Kidney tubule cell (primary cell): ENCODE measurements around the gene PLK5.
"Not testable (repeated sequence)": the region's sequence is repeated elsewhere in the genome, so short reads cannot be mapped to it uniquely, and the experiment has no call there.

Experiments used
- DNase-seq: peaks from one replicate; pipeline ENCODE4 v3.0.0-alpha.2; 2018; ENCODE audit warnings: low spot score

The PLK5 gene

DNA sequence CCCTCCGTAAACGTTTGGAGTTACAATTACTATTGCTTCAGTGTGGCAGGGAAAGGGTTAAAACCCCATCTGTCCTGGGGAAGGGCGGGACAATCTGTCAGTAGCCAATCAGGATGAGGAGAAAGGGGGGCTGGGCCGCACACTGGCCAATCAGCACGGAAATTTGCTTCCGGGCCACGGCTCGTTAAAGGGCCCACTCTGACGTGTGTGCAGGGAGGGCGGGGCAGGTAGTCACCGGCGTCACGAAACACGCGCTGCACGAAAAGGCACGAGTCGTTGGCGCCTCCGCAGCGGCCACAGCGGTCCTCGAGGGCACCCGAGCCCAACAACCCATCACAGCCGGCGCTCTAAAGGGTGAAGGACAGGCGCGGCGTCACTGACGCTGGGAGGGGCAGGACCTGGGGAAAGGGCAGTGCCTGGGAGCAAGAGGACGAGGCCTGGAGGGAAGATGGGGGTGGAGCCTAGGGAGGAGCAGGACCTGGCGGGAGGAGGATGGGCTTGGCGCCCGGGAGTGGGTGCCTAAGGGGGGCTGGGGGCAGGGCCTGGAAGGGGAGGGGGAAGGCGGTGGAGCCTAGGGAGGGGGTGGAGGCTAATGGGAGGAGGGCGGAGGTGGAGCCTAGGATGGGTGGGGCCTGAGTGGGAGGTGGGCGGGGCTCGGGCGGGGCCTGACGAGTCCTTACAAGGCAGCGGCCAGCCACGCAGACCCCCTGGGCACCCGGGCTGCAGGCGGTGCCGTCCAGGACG, 15.9 kb upstream of the PLK5 start:
- DNase-seq, result peak; percentile 91

GRCh38 chr19:1508507-1508856, 15.4 kb upstream of the PLK5 start:
- DNase-seq, result peak; percentile 17

GRCh38 chr19:1509602-1510441, 14.1 kb upstream of the PLK5 start:
- no peak for DNase-seq

DNA sequence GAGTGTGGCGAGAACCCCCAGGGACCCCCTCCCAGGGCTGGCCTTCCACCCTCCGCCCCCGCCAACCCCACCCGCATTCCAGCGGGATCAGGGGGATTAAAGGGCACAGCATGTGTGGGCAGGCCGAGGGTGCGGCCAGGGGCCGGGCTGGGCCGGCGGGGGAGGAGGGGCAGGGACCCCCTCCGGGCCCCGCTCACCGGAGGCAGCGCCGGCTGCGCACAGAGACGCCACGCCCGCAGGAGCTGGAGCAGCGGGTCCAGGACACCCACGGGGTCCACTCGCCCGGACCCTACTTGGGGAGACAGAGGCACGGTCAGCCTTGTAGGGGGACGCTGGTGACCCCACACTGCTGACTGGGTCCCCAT, 13.5 kb upstream of the PLK5 start:
- no peak for DNase-seq

- DNase-seq, result no peak
Observed at GRCh38 chr19:1510807-1511206, 13.1 kb upstream of the PLK5 start.

DNA sequence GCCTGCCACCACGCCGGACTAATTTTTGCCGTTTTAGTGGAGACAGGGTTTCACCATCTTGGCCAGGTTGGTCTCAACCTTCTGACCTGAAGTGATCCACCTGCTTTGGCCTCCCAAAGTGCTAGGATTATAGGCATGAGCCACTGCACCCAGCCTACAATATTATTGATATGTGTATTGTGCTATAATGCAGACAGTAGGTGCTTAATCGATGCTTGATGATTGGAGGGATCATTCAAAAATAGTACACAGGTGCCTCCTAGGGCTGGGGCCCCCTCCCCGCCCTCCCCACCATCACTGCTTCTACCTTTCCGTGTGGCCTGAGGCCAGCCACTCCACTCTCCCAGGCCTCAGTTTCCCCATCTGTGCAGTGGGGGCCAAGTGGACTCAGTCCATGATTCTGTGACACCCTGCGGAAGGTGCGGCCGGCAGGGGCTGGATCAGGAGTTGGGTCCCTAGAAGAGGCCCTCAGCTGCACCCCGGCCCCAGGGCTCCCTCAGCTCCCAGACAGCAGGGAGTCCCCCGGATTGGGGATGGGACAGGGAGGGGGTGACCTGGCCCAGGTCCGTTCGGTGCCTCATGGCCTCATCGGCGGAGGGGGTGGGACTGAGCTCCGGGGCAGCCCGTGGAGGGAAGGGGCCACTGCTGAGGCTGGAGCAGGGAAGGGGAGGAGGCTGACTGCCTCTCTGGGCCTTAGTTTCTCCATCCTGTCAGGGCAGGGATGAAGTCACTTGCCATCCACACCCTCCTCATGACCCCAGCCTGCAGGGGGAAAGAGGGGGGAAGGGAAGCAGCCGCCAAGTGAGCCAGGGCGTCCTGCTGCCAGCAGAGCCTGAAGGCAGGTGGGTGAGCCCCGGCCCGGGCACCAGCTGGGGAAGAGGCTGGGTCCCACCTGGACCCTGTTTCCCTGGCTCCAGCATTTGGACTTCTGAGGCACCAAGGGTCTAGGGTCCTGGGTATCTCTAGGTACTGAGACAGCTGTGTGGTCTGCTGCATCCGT, 12.3 kb upstream of the PLK5 start:
- DNase-seq, result no peak

GRCh38 chr19:1512671-1513498, 11.0 kb upstream of the PLK5 start, which contains the start of gene ADAMTSL5:
ADAMTSL5 (minus strand) TSS chr19:1513019; CDS start chr19:1510943, 2,076 bp downstream.
- DNase-seq, result peak; percentile 71

DNA sequence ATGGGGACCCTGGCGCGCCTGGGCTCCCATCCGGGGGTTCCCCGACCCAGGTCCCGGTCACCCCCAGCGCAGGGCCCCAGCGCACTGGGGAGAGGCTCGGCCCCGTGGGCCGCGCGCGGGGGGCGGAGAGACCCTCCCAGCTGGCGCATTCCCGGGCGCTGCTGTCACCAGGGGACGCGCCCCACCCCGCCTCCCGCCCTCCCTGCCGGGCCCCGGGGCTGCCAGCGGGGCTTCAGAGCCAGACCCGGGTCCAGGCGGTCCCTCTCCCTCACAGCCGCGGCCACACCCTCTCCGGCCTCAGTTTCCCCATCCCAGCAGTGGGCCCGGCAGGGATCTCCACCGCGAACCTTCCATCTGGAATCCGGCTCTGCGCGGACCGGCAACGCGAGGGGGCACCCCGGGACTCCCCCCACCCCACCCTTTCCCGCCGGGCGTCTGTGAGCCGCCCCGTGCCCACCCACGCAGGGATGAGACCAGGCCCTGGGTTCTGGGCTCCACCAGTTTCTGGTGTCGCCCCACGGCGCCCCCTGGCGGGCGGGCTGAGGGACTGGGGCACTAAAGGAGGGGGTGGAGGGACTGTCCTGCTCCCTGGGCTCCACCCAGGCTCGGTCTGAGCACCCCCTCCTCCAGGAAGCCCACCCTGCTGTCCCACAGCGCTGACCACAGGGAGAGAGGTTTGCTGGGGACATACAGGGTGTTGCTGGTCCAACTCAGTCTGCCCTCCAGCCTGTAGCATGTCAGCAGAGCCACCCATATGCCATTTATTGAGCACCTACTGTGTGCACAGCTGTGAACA, 10.2 kb upstream of the PLK5 start:
- peak; percentile 60 for DNase-seq

GRCh38 chr19:1514295-1514661, 9.6 kb upstream of the PLK5 start:
- no peak for DNase-seq

DNA sequence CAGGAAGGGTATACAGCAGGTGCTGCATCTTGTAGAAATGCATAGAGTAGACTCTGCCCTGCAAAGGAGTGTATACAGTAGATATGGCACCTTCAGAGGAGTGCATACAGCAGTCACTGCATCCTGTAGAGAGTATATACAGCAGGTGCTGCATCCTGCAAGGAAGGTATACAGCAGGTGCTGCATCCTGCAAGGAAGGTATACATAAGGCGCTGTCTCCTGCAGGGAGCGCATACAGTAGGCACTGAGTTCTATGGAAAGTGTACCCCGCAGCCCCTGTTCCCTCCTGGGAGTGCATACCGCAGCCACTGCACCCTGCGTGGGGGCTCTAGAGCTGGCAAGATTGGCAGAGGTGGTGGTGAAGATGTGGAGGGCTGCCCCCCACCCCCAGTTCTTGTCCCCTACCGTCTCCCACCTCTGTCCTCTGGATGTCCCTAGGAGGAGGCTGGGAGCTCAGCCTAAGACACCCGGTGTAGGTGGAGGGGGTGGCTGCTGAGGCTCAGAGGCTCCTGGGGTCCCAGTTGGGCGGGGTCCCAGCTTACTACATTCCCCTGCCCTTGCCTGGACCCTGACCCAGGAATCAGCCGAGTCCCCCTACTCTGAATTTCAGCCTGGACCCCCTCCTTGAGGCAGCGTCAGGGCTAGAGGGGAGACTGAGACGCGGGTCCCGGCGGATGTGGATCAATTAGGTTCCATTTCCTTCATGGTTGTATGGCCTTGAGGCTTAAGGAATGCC, 8.7 kb upstream of the PLK5 start:
- no peak for DNase-seq

- no peak for DNase-seq
Observed at GRCh38 chr19:1516395-1516753, 7.5 kb upstream of the PLK5 start.

DNA sequence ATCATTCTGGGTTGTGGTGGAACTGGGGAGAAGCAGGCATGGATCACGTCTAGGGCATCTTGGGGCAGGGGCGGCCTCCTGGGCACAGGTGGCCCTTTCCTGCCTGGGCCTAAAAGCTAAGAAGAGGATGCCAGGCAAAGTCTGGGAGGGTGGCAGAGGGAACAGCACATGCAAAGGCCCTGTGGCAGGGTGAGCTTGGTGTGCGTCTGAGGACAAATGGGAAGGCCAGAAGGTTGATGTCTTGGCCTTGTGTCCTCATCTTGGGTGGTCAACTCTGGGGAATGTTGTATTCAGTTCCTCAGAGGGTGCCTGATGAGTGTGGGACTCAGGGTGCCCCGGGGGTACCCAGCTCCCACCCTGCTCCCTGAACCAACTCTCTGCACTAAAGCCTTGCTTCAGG, 5.4 kb upstream of the PLK5 start:
- DNase-seq, result no peak

- not testable (repeated sequence) for DNase-seq
Observed at GRCh38 chr19:1519802-1520201, 4.1 kb upstream of the PLK5 start.

DNA sequence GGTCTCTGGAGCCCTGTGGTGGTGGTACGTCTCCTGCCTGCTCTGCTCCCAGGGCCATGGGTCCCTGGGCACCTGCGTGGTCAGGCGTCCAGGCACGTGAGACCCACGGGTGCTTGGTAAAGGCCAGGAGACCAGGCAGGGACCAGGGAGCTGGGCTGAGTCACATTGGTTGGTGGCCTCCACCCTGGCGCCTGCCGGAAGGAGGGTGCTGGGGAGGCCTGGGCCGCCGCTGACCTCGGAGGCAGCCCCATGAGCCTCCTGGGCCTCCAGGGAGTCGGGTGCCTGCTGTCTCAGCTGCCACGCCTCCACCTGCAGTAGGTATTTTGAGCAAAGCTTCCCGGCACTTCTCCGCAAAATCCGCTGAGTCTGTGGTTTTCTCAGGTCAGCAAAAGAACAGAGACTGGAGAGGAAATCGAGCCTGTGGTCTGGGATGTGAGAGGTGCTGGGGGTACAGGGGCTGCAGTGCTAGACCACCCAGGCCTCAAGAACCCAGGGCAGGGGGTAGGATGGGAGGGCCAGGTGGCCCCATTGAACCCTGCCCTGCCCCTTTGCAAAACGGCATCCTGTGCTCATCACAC, 3.6 kb upstream of the PLK5 start:
- DNase-seq, result no peak

DNA sequence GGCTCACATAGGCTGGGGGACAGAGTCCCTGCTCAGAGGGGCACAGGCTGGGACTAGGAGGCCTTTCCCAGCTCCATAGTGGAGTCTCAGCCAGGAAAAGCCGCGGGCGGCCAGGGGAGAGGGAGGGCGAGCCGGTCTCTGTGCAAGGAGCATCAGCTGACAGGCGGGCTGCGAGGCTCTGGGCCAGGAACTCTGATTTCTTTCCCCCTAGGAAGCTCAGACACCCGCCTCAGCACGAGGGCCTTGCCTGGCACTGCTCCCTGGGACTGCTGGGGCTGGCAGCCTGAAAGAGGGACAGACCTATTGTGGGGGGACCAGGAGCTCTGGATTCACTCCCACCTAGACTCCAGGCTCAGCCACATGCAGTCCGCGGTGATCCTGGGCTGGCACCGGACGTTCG, 2.2 kb upstream of the PLK5 start:
- no peak for DNase-seq

DNA sequence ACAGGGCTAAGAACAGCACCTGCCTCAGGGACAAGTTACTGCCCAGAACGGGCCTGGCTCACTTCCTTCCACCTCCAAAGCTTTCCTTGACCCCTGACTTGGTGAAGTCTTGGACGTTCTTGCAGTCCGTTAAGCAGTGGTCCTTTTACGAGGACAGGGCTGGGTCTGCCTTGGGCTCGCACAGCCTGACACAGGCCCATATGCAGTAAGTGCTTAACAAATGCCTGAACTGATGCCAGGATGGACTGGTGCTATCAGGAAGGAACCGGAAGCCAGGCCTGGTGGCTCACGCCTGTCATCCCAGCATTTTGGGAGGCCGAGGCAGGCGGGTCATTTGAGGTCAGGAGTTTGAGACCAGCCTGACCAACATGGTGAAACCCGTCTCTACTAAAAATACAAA, 1.8 kb upstream of the PLK5 start:
- DNase-seq, result no peak

- no peak for DNase-seq
Observed at GRCh38 chr19:1522838-1523237, 1.0 kb upstream of the PLK5 start.

DNA sequence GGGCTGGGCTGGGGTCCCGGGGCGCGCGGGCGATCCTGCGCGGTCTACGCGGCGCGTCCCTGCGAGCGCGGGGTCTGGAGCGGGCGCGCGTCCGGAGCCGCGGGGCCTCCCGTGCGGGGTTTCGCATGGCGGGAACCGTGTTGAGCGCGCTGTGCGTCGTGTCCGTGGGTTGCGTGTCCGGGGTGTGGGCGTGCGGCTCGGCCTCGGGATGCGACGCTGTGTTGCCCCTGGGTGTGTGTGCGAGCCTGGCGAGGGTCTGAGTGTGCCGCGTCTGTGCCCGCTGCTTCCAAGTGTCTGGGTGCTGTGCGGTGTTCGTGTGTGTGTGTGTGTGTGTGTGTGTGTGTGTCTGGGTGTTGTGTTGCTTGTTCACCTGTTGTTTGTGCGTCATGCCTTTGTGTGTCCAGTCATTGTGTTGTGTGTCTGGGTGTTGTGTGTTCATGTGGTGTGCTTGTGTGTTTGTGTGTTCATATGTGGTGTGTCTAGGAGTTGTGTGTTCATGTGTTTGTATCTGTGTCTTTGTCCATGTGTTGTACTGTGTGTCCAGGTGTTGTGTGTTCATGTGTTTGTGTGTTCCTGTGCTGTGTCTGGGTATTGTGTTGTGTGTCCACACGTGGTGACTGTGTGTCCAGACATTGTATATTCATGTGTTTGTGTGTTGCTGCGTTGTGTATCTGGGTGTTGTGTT, 552 bp downstream of the PLK5 start:
- DNase-seq, result no peak

- no peak for DNase-seq
Observed at GRCh38 chr19:1524972-1525325, 1.1 kb downstream of the PLK5 start.
